HG03575 (cell line): ENCODE data around the gene PAX7.
"Not testable (repeated sequence)": the region's sequence is repeated elsewhere in the genome, so short reads cannot be mapped to it uniquely, and the experiment has no call there.

Experiments used
- ATAC-seq: cut with Tn5 transposase; IDR thresholded peaks from one replicate; pipeline ENCODE4 v1.9.1; 2021; ENCODE audit not compliant: unreplicated experiment, insufficient number of reproducible peaks, low FRiP score; ENCODE audit errors: extremely low read depth

PAX7 gene

DNA sequence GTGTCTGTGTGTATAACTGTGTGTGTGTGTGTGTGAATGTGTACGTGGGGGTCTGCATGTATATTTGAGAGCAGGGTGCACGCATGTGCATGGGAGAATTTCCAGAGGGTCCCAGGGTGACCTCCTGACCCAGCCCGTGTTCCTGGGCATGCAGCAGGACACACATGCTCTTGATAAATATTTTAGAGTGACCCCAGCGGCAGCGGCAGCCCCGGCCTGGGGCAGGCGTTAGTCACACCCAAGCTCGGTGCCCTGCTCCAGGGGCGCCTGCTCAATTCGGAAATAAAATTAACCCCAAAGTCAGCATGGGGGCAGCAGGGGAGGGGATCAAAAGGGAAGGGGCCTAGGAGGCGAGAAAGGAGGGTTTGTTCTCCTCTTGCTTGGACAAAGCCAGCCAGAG lies 107.5 kb downstream of the PAX7 start:
- no peak for ATAC-seq

DNA sequence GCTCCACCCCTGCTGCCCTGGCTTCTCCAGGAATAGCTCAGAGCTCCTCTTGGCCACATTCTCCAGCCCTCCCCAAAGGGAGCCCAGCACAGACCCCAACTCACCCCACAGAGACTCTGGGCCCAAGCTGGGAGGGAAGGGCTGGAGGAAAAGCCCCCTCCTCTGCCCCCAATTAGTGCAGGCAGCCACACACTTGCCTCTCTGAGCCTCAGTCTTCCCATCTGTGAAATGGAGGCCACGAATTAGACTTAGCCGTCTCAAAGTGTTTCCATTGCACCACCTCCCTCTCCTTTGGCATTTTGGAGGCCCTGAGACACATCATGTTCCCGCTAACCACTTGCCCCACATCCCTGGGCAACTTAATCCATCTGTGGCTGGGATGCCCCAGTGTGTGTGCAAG lies 108.0 kb downstream of the PAX7 start:
- ATAC-seq = no peak

DNA sequence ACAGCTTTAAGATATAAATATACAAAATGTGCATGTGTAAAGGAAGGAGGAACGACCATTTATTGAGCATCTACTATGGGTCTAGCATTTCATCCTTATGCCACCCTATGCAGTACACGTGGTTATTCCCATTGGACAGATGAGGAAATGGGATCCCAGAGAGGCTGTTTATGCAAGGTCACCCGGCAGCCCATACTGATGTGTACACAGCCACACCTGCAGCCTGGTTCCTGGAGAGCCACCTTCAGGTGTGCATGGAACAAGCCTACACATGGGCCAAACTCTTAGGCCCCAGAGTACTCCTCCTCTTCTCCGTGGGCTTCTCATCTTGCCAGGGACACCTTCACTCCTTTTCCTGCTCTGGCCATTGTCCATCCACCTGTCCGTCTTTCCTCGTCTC lies 108.8 kb downstream of the PAX7 start:
- ATAC-seq = no peak

DNA sequence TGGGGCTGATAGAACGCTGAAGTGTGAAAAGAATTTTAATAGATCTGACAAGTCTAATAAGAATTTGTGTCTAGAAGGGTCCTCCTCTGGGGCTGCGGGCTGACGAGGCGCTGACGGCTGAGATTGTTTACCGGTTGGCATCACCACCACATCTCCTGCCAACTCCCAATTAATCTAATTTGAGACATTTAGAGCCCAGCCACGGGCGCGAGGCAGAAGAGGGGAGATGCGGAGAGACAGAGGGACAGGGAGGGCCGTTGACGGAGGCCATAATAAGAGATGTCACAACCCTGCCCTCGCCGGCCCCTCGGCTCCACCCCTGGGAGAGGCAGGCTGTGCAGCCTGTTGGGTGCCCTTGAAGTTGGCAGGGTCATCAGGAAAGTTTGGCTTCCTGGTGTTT lies 109.3 kb downstream of the PAX7 start:
- no peak for ATAC-seq

DNA sequence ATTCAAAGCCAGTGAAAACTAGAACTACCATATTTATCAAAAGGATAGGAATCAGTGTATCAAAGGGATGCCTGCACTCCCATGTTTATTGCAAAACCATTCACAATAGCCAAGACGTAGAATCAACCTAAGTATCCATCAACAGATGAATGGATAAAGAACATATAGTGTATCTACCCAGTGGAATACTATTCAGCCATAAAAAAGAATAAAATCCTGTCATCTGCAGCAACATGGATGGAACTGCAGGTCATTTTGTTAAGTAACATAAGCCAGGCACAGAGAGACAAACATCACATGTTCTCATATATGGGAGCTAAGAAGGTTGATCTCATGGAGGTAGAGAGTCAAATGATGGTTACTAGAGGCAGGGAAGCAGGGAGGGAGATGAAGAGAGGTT lies 110.0 kb downstream of the PAX7 start:
- ATAC-seq = no peak

DNA sequence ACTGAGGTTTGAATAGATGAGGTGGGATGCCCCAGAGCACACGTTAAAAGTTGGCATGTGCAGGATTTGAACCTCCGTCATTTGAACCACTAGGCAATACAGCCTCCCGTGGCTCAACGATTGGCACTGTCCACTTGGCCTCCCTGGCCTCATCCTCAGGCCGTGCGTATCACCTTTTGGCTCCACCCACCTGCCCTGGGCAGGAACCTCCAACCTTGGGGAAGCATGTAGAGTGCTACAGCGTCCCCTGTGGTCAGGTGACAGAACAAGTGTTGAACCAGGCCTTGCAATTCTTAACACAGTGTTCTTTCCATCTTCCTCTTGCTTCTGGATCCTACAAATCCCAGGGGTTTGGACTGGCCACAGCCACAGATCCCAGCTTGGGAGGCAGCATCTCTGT lies 112.6 kb downstream of the PAX7 start:
- no peak for ATAC-seq

DNA sequence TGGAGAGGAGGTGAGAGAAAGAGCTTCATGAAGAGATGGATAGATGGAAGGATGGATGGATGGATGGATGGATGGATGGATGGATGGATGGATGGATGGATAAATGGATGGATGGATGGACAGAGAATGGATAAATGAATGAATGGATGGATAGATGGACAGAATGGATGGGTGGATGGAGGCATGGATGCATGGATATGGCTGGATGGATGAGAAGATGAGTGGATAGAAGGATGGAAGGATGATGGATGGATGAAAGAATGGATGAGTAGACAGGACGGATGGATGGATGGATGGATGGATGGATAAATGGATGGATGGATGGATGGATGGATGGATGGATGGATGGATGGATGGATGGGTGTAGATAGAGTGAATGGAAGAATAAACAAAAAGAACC lies 113.7 kb downstream of the PAX7 start:
- not testable (repeated sequence) for ATAC-seq

DNA sequence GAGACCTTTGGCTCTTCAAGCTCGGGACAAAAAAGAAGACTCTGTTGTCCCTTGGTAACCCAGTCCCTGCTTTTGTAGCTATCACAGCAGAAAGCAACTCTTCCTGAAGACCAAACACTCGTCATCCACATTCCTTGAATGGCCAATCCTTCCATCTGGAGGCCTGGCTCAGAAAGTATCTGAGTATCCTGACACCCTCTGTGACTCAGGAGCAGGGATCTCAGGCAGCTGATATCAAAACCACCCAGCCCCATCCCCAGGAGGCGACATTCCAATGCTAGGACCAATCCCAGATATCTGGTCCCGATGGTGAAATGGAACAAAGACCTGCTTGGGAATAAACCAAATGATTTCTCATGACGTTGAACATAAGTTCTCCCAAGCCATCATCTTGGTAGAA lies 116.3 kb downstream of the PAX7 start:
- no peak for ATAC-seq

DNA sequence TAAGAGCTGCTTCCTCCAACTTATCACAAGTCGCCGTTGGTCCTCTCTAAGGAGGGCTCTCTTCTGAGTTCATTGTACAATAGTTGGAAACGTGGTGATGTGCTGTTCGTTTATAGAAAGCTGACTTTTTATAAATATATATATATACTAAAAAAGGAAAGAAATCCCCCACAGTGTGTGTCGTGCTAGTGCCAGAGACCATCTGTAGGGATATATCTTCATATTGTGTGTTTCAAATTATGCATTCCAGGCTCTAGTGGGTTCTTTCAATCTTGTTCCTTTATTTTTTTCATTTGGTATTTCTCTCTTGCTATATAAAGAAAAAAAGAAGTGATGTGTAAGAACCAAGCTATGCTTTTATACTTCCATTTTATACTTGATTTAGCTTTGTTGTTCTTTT lies 117.0 kb downstream of the PAX7 start:
- ATAC-seq = no peak

DNA sequence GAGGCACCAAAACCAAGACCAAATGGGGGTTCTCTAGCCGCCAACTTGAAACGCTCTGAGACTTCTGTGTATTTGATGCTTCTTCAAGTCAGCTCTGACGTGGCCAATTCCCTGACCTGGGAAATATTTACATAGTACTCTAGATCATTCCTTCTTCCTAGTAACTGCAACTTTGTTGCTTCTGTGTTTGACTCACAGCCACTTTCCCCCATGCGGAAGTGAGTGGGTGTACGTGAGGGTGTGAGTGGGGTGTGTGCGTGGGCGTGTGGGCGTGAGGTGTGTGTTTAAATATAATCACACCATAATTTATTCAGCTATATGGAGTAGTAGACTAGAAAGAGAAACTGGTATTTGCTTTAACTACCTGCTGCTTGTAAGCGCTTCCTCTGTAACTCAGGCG lies 117.8 kb downstream of the PAX7 start:
- no peak for ATAC-seq

DNA sequence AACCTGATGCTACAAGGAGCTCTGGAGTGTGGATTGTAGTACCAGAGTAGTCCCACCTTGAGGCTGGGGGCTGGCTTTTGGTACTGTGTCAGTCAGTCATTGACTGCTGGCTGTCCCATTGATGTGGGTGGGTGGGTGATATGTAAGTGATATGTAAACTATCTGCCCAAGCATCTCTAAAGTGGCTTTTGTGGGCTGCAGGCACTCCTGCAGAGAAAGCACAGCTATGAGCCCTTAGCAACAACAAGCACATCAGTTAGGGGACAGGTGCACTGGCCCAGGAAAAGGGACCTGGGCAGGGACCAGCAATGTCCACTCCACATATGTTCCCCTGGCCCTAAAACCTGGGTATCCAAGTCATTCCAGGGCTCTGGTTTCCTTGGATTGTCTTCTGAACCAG lies 118.9 kb downstream of the PAX7 start:
- ATAC-seq = no peak

DNA sequence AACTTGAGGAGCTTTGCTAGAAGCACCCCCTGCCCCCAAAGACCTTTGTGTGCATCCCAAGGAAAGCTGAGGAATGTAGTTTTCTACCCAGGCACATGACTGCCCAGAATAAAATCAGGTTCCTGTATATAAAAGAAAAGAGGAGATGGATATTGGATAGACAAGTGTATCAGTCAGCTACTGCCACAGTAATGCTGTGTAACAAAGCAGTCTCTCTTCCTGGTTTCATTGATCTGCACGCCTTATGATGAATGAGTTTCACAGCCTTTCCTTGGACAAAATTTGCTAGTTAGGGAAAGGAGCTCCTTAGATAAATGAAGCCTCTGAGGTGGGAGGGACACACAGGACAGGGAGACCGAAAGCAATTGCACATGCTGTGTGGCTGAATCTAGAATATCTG lies 120.0 kb downstream of the PAX7 start:
- no peak for ATAC-seq

DNA sequence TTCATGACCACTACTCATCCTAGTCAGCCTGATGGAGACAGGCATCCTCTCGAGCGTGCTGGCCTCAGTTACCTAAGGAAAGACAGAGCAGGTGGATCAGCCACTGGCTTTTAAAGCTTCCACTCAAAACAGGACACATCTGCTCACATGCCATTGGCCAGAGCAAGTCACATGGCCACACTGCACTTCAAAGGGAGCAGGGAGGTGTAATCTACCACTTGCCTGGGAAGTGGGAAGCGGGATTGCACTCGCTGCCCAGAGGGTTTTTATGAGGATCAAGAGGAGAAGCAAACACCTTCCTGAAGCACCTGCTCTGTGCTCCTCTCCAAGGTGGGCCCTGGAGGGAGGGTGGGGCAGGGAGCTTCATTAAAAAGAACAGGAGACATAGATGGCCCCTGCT lies 120.8 kb downstream of the PAX7 start:
- ATAC-seq = no peak

DNA sequence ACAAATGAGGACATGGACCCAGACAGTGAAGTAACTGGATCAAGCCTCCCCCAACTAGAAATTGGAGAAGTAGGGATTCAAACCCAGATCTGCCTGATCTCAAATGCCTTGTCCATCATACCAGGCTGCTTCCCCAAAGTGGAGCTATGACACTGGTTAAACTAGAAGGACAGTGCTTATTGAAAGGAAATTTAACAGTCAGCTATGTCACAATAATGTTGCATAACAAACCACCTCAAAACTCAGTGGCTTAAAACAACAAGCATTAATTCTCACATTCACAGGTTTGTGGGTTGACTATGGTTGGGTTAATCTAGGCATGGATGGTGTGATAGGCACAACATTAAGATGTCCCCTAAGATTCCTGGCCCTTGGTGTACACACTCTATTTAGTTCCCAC lies 121.8 kb downstream of the PAX7 start:
- ATAC-seq = no peak

DNA sequence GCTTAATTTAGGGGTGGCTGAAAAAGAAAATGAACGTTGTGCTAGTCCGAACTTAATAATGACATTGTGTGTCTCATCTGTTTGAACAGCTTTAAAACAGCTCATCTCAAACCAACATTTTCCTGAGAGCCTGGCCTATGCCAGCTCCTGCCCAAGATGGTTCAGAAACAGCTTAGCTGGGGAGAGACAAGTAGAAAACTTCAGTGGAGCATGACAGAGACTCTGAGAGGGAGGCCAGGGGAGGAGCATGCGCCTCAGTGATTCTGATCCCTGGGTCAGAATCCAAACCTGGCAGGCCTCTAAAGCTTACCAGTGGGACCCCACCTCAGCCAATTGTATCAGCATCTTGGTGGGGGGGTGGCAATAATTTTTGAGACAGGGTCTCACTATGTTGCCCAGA lies 129.5 kb downstream of the PAX7 start:
- no peak for ATAC-seq

DNA sequence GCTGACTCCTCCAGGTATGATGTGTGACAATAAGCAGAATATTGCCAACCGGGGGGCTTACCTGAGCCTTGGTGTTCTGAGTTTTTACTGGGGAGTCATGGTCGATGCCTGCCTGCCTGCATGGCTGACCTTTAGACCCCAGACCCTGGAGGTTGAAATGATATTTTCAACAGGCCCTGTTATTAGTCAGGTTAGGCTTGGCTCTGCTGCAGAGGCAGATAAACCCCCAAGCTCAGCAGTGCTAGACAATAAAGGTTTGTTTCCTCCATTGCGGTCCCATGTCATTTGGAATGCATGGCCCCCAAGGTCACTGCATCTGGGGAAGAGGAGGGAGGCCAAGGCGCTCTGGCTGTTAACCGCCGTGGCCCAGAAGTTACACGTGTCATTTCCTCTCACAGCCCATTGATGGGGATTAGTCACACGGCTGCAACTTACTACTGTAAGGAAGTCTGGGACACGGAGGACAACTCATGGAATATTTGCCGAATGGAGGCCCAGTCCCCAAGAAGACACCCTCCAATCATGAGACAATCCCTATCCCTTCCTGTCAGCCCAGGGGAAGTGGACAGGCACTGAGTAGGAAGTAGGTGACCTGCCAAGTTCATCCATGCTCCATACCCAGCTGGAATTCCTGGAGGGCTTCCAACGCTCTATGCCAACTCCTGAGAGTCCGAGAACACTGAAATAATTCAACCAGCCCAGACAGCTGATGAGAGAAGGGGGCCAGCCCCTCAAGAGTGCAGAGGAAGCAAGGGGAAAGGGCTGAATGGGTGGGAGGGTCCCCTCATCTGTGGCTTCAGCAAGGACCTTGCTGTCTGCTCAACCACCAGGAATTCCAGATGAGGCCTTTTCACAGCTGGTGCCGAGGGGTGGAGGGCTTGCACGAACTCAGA lies 131.5 kb downstream of the PAX7 start:
- ATAC-seq = no peak

DNA sequence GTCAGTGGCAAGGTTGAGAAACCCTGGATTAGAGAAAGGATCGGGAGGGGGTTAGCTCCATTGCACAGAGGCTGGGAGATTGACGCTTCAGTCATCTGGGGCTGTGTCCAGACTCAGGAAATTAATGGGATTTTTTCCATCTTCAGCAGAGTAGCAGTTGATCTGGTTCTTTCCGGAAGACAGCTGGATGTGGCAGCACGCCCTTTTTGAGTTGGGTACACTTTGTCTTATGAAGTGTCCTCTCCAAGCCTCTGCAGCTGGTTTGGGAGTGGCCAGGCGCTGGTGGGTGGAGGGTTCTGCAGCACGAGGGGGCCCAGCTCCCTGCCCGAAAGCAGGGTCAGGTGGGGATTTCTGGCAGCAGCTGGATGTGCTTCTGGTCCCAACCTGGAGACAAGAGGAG lies 133.7 kb downstream of the PAX7 start:
- no peak for ATAC-seq

DNA sequence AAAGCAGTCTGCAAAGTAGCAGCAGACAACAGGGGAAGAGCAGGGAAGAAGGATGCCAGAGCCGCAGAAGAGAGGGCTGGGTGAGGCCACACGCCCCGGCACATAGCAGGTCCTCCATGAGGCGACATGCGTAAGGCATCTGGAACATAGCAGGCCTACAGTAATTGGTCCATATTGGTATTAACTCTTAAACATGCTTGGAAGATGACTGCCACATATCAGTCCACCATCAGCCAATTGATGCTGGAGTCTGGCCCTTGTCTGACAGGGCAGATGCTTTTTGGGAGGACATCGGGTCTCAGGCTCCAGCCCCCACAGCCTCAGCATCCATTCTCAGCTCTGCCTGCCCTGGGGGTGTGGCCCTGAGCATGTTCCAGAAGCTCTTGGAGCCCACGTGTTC lies 135.1 kb downstream of the PAX7 start:
- no peak for ATAC-seq

DNA sequence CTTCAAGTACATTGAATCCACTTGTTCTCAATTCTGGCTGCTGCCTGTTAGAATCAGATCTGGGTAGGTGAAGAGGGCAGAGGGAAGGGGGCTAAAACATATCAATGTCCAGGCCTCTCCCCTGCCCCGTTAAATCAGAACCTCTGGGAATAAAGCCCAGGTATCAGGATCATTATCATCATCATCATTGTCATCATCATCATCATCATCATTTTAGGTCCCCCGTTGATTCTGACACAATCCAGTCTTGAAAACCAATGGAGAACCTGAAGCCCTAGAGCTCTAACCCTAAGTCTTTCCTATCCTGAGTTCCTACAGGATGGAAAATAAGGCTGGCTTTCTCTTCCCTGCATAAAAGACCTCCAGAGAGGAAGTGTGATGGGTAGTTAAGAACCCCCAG lies 135.7 kb downstream of the PAX7 start:
- no peak for ATAC-seq

DNA sequence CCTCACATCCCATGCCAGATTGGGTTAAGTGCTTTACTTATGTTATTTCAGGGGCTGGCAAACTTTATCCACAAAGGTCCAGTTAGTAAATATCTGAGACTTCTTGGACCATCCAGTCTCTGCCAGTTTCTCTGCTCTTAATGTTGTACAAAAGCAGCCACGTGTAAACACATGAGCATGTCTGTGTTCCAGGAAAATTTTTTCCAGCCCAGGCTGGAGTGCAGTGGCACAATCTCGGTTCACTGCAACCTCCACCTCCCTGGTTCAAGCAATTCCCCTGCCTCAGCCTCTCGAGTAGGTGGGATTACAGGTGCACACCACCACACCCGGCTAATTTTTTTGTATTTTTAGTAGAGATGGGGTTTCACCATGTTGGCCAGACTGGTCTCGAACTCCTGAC lies 136.9 kb downstream of the PAX7 start:
- not testable (repeated sequence) for ATAC-seq

DNA sequence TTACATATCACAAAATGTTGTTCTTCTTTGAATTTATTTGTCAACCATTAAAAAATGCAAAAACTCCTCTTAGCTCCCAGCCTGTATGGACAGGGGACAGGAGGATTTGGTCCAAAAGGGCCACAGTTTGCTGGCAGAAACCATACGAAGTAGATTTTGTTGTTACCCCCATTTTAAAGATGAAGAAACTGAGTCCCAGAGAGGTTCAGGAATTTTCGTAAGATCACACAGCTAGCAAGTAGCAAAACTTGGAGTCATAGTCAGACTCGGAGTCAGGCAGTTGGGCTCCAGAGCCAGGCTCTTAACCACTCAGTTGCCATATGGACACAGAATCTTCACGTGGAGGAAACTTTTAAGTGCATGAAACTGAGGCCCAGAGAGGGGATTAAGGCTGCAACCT lies 137.4 kb downstream of the PAX7 start:
- no peak for ATAC-seq
